Measurements from ENCODE around the gene PRR22.

PRR22 gene

GRCh38 chr19:5784581-5785147, at the start of gene PRR22:
Gene PRR22 (minus strand): TSS chr19:5784746. CDS start chr19:5784660, 86 bp downstream.
- DNase-seq: no peak

- DNase-seq: no peak
Measured at GRCh38 chr19:5832527-5833216, 48.1 kb upstream of the PRR22 start.

- no peak for DNase-seq
Measured at GRCh38 chr19:5832061-5832460, 47.5 kb upstream of the PRR22 start.

- no peak for DNase-seq
Measured at GRCh38 chr19:5831159-5831558, 46.6 kb upstream of the PRR22 start.

GRCh38 chr19:5829567-5830310, 45.2 kb upstream of the PRR22 start:
- DNase-seq: no peak

- no peak for DNase-seq
Measured at GRCh38 chr19:5828661-5829566, 44.4 kb upstream of the PRR22 start.

- peak; percentile 93 for DNase-seq
Measured at GRCh38 chr19:5827891-5828660, 43.5 kb upstream of the PRR22 start.

- no peak for DNase-seq
Measured at GRCh38 chr19:5827342-5827890, 42.9 kb upstream of the PRR22 start.

- peak; percentile 39 for DNase-seq
Measured at GRCh38 chr19:5826531-5827341, 42.2 kb upstream of the PRR22 start.

GRCh38 chr19:5825178-5825577, 40.6 kb upstream of the PRR22 start:
- no peak for DNase-seq

GRCh38 chr19:5824751-5825150, 40.2 kb upstream of the PRR22 start:
- DNase-seq: no peak

GRCh38 chr19:5823579-5824281, 39.2 kb upstream of the PRR22 start:
- no peak for DNase-seq

GRCh38 chr19:5822181-5822844, 37.8 kb upstream of the PRR22 start:
- DNase-seq: no peak

- DNase-seq: no peak
Measured at GRCh38 chr19:5821521-5822180, 37.1 kb upstream of the PRR22 start.

- no peak for DNase-seq
Measured at GRCh38 chr19:5820785-5821184, 36.2 kb upstream of the PRR22 start.

GRCh38 chr19:5818594-5818993, 34.0 kb upstream of the PRR22 start:
- DNase-seq: no peak

- no peak for DNase-seq
Measured at GRCh38 chr19:5817218-5817617, 32.7 kb upstream of the PRR22 start.

- DNase-seq: no peak
Measured at GRCh38 chr19:5814852-5815246, 30.3 kb upstream of the PRR22 start.
